NCI-H82 treated with DMSO at 0.1 percent for 48 hours (cell line): ENCODE results near the gene CRYGN.

Experiments used
- DNase-seq: peaks from one replicate; lab custom pipeline; 2025; ENCODE audit not compliant: unreplicated experiment; lab: John Stamatoyannopoulos, UW

The CRYGN gene, protein sequence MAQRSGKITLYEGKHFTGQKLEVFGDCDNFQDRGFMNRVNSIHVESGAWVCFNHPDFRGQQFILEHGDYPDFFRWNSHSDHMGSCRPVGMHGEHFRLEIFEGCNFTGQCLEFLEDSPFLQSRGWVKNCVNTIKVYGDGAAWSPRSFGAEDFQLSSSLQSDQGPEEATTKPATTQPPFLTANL

DNA sequence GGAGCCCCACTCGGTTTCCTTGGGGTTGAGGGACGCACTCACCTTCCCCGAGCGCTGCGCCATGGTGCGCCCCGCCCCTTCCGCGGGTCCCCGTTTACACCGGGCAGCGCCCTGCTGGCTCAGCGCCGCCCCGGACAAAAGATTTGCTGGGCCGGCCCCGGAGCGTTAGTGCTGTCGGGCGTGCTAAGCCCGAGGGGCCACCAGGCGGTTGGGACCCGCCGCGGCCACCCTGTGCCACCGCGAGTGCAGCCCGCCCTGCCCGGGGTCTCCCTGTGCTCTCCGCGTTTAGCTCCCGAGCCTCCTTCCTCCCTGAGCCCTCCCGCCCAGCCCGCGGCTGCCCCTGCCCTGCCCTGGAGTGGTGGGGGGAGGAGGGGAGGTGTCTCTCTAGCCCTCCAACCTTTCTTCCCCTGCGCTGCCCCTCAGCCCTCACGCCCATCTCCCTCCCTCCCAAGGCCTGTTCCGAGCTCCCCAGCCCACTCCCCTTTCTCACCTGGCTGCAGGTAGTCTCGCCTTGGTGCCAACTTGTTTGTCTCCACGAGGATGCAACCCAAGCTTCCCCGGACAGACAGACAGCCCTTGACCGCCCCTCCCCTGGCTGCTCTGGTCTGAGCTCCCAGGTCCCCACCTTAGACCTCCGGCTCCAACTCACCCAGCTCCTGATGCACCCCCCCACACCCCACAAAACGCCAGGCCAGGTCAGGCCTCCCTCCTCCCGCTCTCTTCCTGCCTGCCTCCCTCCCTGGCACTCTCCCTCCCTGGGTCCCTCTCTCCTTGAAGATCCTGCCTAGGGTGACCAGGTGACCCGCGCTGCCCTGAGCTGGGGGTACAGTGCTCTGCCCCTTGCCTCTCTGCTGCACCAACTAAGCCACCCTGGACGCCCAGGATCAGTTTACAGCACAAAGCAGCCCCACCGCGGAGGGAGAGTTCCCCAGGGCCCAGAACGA is at the start of gene CRYGN:
CRYGN (minus strand) TSS at position 287 of the 944 bp plus-strand sequence; CDS start at position 63, 224 bp downstream.
- no peak for DNase-seq

DNA sequence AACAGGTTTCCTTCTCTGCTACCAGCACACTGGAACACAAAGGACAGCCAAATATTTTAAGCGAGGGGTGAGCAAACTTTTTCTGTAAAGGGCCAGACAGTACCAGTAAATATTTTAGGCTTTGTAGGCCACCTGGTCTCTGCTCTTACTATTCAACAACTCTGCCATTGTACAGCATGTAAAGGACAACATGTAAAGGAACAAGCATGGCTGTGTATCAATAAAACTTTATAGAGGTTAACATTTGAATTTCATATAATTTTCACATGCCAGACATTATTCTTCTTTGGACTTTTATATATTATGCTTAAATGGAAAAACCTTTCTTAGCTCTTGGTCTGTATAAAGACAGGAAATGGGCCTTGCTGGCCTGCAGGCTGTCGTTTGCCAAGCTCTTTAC is 49.6 kb upstream of the CRYGN start:
- no peak for DNase-seq

DNA sequence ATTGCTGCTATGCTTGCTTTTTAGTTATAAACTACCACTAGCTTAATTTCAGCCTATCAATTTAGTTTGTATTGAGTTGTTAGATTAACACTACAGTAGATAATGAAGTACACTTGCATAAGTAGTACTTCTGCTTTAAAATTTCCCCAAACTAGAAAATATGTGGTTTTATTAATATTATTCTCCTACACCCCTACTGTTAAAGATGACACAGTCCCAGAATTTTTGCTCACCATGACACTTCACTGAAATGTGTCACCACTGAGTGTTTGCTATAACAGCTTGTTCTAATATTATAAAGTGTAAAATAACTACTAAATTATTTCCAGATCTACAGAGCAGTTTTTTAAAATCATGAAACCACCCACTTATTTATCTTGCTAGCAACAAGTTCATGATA is 48.2 kb upstream of the CRYGN start:
- no peak for DNase-seq

DNA sequence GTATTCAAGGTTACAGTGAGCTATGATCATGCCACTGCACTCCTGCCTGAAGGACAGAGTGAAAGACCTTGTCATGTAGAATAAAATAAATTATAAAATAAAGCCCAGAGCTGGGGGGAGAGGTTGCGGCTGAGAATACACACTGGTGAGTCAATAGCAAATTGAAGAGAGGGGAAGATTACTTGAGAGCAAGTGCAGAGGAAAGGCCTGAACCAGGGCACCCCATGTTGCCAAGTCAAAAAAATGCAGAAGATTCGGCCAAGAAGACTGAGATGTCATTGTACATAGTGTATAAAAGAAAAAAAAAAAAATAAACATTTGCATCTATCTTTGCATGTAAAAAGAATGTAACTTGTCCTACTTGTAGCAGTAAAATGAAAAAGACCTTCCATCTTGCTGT is 47.3 kb upstream of the CRYGN start:
- DNase-seq = no peak

DNA sequence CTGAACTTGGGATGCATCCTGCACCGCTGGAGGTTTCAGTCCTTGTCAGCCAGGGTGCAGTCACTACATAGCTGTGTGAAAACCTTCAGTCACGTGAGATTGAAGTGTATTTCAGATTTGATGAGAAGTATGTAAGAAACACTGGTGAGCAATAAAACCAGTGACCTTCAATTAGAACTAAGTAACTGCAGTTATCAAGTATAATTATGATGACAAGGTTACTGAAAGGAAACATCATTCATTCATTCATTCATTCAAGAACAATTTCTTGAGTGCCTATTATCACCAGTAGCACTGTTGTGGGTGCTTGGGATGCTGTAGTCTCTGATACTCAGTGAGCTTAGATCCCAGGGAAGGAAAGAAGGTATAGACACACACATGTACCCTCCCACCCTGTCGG is 46.1 kb upstream of the CRYGN start:
- DNase-seq = no peak

DNA sequence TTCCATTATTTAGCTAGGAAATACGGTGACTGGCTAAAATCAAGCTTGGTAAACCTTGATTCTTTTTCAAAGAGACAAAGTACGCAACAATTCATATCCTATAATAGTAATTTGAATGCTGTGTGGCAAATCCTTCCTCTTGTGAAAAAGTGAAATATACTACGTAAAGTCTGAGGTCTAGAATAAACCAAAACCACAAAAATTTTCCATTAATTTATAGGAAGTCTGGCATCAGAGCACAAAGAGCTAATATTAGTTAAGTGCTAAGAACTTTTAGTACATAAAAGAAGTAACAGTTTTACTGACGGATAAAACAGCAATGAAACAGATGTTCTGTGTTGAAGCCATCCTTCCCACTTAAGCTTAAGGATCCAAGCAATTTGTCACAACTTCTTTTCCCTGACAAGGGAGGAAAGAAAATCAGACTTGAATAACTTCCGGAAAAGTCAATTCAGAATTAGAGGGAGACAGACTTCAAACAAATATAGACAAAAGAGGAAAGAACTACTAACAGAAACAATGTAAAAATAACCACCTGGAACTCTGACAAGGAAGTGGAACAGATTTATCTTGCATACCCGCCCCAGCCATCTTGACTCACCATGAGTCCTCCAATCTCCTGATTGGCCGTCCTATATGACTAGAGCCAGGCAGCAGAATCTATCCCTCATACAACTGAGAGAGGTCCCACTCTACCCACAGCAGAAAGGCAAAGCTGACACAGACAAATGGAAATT is 45.2 kb upstream of the CRYGN start:
- no peak for DNase-seq

DNA sequence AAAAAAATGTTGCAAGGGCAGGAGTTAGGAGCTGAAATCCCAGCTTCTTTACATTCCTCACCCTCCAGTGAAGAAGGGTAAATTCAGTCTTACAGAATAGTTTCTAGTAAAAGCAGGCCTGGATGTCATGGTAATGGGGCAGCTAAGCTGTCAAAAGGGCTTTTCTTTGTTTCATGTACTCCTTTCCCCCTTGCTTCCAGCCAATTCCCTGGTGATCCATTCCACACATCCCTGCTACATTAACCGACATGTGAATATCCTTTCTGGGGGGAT is 43.7 kb upstream of the CRYGN start:
- DNase-seq = no peak

DNA sequence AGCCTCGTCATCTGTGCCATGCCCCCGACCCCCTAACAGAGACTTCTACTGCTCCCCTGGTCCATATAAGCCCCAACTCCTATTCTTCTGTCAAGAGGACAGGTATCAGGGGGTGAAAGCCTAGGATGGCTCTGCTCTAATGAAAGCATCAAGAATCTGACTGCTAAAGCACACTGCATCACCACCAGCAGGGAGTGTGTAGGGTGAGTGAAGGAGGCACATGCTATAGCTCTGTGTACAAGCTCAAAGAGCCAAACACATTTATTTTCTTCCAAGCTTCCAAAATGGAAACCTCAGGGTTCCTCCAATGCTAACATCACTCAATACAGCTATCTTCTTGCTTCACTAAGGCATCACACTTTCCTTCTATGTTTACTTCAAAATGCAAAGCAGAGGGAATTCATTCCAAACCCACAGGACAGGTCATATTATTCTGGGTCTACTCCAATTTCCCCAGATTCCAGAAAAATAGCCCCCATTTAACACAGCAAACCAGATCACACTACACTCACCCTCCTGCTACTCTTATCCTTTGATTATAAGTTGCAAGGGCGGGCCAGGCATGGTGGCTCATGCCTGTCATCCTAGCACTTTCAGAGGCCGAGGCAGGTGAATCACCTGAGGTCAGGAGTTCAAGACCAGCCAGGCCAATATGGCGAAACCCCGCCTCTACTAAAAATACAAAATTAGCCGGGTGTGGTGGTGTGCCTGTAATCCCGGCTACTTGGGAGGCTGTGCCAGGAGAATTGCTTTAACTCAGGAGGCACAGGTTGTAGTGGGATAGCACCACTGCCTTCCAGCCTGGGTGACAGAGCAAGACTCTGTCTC is 43.2 kb upstream of the CRYGN start:
- DNase-seq = no peak

DNA sequence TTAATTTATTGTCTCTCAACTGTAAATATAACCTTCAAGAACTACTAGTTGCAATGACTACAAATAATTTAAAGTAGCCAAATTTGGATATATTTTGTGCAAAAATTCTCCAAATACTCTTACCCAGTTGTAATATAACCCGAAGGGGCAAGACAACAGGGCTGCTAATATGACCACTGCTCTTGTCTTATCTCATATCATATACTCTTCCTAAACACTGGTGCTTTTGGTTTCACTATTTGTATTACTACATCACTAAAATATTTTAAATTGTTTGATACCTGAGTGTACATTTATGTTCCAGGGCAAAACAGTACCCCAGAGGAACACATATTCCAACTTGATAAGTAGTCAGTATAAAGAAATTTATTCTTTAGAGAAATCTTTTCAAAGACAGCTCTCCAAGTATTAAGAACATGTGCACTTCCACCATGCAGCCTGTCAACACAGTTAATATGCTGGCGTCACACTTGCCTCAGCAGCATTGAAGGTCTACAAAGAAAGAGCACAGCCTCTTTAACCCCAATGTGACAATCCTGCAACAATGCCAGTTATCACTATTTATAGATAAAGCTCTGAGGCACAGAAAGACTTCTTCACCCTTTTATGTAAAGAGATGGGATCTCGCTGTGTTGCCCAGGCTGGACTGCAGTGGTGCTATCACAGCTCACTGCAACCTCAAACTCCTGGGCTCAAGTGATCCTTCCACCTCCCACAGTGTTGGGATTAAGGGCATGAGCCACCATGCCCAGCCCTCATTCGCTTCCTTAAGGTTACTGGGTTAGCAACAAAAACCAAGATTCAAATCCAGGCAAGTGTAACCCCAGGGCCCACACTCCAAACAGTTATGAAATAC is 41.9 kb upstream of the CRYGN start:
- DNase-seq = no peak

DNA sequence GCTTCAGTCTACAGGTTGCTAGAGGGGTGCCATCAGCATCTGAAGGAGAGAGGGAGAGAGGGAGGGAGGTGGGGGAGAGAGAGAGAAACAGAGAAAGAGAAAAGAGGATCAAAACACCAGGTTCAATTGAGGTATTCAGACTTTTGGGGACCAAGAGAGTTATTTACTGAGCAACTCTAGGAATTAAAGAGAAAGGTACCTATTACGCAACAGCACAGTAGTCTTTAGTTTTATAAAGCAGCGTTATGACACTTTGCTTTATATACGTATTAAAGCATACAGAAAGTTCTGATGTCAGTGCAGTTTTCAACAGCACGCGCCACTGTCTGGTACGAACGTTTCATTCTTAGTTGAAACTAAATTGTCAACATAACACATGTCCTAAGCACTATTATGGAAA is 37.9 kb upstream of the CRYGN start:
- no peak for DNase-seq

DNA sequence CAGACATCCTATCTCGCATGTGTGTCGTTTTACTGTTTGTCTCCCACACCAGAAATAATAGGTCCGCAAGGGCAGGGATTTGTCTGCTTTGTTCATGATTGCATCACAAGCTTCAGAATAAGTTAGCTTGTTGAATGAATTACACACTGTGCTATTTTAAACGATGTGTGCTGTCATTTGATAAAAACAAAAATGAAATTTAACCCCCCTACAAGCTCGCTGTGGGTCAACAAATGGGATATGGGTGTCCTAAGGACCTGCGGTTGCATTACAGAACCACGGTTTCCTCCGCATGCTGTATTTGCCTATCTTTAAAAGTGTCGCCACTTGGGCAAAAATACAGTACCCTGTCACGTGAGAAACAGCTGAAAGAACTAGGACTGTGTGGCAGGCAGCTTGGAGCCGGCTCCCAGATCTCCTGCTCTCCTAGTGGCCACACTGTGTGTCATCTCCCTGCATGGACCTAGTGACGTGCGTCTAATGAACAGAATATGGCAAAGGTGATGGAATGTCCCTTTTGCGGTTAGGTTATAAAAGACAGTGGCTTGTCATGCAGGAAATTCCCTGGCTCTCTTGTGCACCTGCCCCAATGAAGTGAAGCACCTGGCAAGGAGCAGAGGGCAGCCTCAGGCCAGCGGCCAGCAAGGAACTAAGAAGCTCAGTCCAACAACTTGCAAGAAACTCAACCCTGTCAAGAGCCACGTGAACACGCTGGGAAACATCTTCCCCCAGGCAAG is 32.9 kb upstream of the CRYGN start:
- no peak for DNase-seq

DNA sequence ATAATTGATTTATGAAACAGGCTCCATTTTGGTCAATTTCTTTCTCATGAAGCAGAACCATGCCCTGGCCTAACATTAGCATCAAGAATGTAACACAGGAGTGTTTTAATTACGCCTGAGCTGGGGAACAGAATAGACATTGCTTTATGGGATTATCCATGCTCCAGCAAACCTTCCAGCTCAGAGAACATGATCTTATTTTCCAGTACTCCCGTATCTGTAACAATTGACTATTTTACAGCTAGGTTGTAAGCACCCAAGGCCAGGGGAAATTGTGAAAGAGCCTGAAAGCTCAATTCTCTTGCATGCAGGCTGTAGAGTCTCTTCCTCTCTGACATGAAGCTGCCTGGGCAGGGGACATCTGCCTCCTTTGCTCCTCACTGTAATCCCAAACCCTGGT is 30.8 kb upstream of the CRYGN start:
- no peak for DNase-seq

DNA sequence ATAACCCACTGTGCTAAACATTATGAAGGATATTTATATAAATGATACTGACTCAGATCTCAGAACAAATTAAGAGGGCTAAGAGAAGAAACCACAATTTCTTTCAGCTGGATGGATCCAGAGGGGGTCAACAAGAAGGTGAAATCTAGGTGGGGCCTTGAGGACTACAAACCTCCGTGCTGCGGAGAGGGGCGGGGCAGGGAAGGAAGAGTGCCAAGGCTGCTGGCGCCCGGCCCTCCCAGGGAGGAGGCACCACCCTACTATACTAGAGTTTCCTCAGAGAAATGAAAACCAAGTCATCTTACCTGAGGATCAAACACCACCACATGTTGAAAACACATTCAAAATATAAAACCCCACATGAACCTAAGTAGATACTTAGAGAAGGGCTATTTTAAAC is 29.3 kb upstream of the CRYGN start:
- no peak for DNase-seq

DNA sequence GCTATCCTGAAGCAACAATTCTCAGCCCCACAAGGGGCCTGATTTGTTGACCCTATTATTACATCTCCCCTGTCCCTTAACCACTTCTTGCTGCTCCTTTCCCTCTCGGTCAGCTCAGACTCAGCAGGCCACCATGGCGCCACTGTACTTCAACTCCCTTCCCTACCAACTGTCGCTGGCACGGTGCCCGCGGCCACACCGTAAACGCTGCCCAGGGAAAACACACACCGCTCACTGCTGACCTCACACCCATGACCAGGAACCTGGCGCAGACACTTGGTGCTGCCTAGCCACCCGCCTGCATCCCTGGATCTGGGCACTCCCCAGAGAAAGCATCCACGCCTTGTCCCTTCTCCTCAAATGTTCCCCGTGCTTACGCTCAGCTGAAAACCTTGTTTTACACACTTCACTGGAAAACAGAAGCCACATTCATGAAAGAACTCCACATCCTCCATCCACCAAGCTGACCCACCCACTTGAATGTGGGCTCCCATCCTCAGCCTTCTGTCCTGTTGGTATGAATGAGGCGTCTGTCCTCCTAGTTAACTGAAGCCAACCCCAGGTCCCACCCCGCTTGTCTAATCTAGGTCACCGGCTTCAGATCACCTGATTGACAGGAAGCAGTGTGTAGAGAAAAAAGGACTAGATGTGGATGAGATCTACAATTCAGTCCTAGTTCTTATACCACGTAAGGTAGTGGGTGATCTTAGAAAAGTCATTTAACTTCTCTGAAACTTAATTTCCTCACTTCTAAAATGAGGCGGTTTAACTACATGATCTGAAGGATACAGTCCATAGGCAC is 28.5 kb upstream of the CRYGN start:
- no peak for DNase-seq

DNA sequence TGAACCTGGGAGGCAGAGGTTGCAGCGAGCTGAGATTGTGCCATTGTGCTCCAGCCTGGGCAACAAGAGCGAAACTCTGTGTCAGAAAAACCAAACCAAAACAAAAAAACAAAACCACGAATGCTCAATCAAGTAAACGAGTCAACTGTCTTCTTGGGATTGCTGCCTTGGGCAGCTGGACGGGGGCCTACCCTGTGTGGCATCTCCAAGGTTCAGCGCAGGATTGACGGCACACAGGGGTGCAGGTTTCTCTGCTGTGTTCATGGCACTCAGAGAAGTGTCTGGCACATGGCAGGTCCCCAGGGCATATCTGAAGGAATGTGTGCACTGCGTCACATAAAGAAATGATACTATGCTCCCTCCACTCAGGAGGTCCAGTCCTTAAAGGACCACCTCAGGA is 25.2 kb upstream of the CRYGN start:
- no peak for DNase-seq

DNA sequence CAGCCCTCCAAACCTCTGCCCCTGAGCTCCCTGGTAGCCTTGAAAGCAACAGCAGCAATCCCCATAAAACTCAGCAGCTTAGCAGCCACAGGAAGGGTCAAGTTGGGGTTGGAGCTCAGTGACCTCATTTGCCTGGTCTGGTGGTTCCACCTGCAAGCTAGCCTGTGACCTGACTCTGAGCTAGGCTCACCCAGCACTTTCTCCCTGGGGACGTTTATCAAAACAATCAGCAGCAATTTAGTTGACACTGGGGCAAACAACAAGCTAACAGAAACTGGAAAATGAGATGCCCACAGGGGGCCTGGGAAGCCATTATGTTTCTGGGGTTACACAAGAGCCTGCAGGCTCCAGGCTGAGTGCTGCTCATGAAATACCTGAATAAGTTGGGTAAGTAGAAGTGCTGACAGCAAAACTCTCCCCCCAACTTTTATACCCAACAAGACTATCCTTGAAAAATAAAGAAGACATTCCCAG is 22.4 kb upstream of the CRYGN start:
- no peak for DNase-seq

DNA sequence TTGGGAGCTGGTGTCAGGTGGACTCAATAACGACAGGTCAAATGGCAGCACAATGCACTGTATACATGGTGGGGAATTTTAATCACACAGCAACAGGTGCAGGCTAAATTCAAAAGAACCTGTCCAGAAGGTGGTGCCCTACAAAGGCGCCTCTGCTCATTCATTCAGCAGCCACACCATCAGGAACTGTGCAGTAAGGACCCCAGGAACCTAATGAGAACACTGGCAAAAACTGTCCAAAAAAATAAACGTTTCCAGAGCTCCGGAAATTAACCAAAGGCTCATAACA is 21.9 kb upstream of the CRYGN start:
- DNase-seq = no peak

DNA sequence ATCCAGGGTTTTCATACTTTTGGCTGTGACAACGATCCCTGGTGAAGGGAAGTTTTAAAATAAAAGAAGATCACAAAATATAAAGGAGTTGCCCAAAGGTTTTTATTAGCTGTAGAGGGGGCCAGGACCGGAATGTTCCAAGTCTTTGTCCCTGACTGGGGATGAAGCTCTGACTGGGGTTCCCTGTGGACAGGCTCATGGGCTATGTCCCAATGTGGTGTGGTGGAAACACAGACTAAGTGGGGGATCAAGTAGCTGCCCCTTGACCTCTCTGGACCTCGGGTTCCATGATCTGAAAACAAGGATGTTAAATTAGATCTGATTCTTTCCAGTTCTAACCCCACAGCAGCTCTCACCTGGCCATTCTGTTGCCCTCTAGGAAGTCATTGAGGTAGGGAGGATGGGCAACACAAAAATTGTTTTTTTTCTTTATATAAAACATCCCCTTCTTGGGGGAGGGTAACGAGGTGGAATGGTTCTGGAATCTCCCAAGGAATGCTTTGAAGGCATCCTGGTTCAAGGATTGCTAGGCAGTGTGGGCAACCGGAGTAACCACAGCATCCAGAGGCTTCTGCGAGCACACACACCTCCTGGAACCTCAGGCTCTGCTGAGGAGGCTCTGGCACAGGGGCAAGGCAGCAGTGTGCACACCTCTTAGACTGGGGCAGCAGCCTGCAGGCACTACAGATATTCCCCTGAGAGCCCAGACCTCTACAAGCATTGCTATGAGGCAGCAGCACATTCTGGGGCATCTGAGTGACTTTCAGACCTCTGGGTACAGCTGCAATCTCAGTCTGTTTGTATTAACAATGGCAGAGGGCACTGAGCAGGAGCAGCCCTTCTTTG is 21.4 kb upstream of the CRYGN start:
- no peak for DNase-seq
